ENCODE results near the gene RTN3. TPM values are rescaled to one million over a fixed set of nuclear protein-coding genes. Genes with fewer than 3 reads are reported as not detected.

RTN3 gene
- total RNA-seq (2021), result 173 TPM in 2 replicates
- long read RNA-seq, full-length matches to known transcripts, result 2,428 of 2,491 reads
- long read RNA-seq, partial matches to known transcripts, result 33 of 2,491 reads
- long read RNA-seq, other reads (novel, unspliced or antisense), result 30 of 2,491 reads

- Histone ChIP-seq H2BK20ac (ENCODE audit: low read depth, low read length, poor library complexity, severe bottlenecking) (no peak within 1 kb of the TSS), H3K79me2 (ENCODE audit: insufficient read depth, low read length) (peaks cover 21% of the 10 kb centered on the region; the same call in 1 of the 2 replicates), H3K14ac (ENCODE audit: insufficient read depth, low read length) (peak within 1 kb of the TSS; percentile 62), H3K18ac (ENCODE audit: insufficient read length, low read depth, low read length) (peak within 1 kb of the TSS; percentile 60), H2BK15ac (ENCODE audit: low read depth, low read length) (no peak within 1 kb of the TSS), H3K4ac (ENCODE audit: low read depth, low read length) (no peak within 1 kb of the TSS), H3K79me1 (ENCODE audit: insufficient read depth, low read depth, low read length, poor library complexity, severe bottlenecking) (peaks cover 2% of the 10 kb centered on the region), H2BK120ac (ENCODE audit: low read depth, low read length, poor library complexity, severe bottlenecking) (no peak within 1 kb of the TSS), H3K23me2 (ENCODE audit: insufficient read length, low read depth, low read length, poor library complexity, severe bottlenecking) (peaks cover 12% of the 10 kb centered on the region), H3K56ac (ENCODE audit: insufficient read length, low read depth, low read length) (no peak within 1 kb of the TSS), H3K27me3 (ENCODE audit: insufficient read depth, low read length) (no peaks in the 10 kb centered on the region), H3K9me3 (ENCODE audit: control insufficient read depth, low read depth, low read length) (no peaks in the 10 kb centered on the region), H4K5ac (ENCODE audit: insufficient read length, low read depth, low read length) (no peak within 1 kb of the TSS), H3K4me1 (ENCODE audit: insufficient read depth, low read length) (peaks cover 3% of the 10 kb centered on the region; the same call in 1 of the 2 replicates), H3K23ac (ENCODE audit: insufficient read length, low read depth, low read length) (no peak within 1 kb of the TSS), H3K4me2 (ENCODE audit: insufficient read depth, insufficient read length, low read length) (peak within 1 kb of the TSS; percentile 93), H4K91ac (ENCODE audit: insufficient read length, low read depth, low read length) (no peak within 1 kb of the TSS), H2AFZ (ENCODE audit: low read length) (no peak within 1 kb of the TSS), H4K8ac (replicated peaks; ENCODE audit: insufficient read length, low read depth, low read length) (no peak within 1 kb of the TSS), H4K20me1 (ENCODE audit: control insufficient read depth, insufficient read depth, insufficient read length) (no peaks in the 10 kb centered on the region), H3K27ac (ENCODE audit: insufficient read length, low read depth, low read length) (no peak within 1 kb of the TSS), H2AK5ac (ENCODE audit: insufficient read length, low read length) (no peak within 1 kb of the TSS), H2BK12ac (ENCODE audit: insufficient read length, low read depth, low read length) (no peak within 1 kb of the TSS), H2BK5ac (ENCODE audit: insufficient read length, low read length) (no peak within 1 kb of the TSS), H3T11ph (ENCODE audit: low read length) (no peak within 1 kb of the TSS), H3K9ac (ENCODE audit: extremely low read depth, insufficient read length, low read length) (peak within 1 kb of the TSS; percentile 72)
- peak; percentile 99 for DNase-seq
- Mint-ChIP-seq H3K27ac (peak within 1 kb of the TSS; percentile 94 to 96 (median 96)), H3K4me1 (peaks cover 18 to 27% of the 10 kb centered on the region in 2 experiments), H3K9me3 (no peaks in the 10 kb centered on the region), H3K36me3 (ENCODE audit: insufficient read depth in 1 of 3, low read depth in 3 of 3) (no peaks in the 10 kb centered on the region; a peak in 2 of 7 replicates), H3K27me3 (ENCODE audit: low read depth) (no peaks in the 10 kb centered on the region; the same call in 1 of the 2 replicates), H3K4me3 (peak within 1 kb of the TSS; percentile 80 to 96)
- TF ChIP-seq CTCF (conservative IDR thresholded peaks at IDR 0.05), result no peak
- no CpG with 5 or more reads among the region's 74 CpGs for WGBS (ENCODE audit: extremely low coverage, insufficient read length, low lambda C conversion rate)
Observed at GRCh38 chr11:63681321-63682065, at the start of gene RTN3. Gene RTN3 (plus strand): TSS chr11:63681500. CDS start chr11:63681637, 137 bp downstream.
